ENCODE results near the gene NT5C2.

Gene NT5C2

GRCh38 chr10:103103989-103104388, 89.1 kb downstream of the NT5C2 start:
- Histone ChIP-seq H3K4me2 (ENCODE audit: insufficient read depth, low read length, poor library complexity, severe bottlenecking) (no peak overlapping the region), H3K14ac (ENCODE audit: low read length) (no peak overlapping the region), H3K4me1 (ENCODE audit: control insufficient read depth in 2 of 2, insufficient read depth in 1 of 2, low read depth in 1 of 2, low read length in 2 of 2) (peaks cover 0 to 2% of the 10 kb centered on the region in 2 donors), H2BK12ac (ENCODE audit: low read length) (no peak overlapping the region), H3K27ac (replicated peaks; ENCODE audit: low read length) (no peak overlapping the region), H3K27me3 (ENCODE audit: control insufficient read depth in 3 of 3, insufficient read depth in 3 of 3, low read depth in 1 of 3, low read length in 3 of 3) (peaks cover 0 to 2% (median 0%) of the 10 kb centered on the region in 3 experiments), H3K9me3 (replicated peaks in 1 of 2; ENCODE audit: control insufficient read depth in 2 of 2, insufficient read depth in 1 of 2, low read depth in 1 of 2, low read length in 2 of 2) (no peaks in the 10 kb centered on the region), H2BK120ac (ENCODE audit: low read depth, low read length) (no peak overlapping the region), H3K36me3 (replicated peaks in 1 of 2; ENCODE audit: control insufficient read depth in 2 of 2, insufficient read depth in 2 of 2, low read length in 2 of 2) (peaks cover 9 to 71% of the 10 kb centered on the region in 2 donors), H3K23ac (ENCODE audit: low read depth, low read length, poor library complexity) (no peak overlapping the region), H2AK5ac (ENCODE audit: low read depth, low read length) (no peak overlapping the region), H4K91ac (ENCODE audit: low read depth, low read length, poor library complexity) (no peak overlapping the region), H2AFZ (ENCODE audit: low read length) (no peak overlapping the region), H3K4me3 (ENCODE audit: low read length in 2 of 2) (no peak overlapping the region), H4K8ac (ENCODE audit: low read depth, low read length) (no peak overlapping the region), H2BK15ac (ENCODE audit: low read length) (no peak overlapping the region), H3K9ac (ENCODE audit: low read depth, low read length, poor library complexity) (no peak overlapping the region), H3K79me1 (ENCODE audit: low read depth, low read length) (no peaks in the 10 kb centered on the region), H2BK5ac (ENCODE audit: low read length) (no peak overlapping the region), H3K4ac (ENCODE audit: low read length) (no peak overlapping the region), H3K18ac (ENCODE audit: low read length) (no peak overlapping the region)
- DNase-seq (ENCODE audit: low spot score), result no peak
- WGBS, 2 donors (ENCODE audit: extremely low coverage in 2 of 2, insufficient read length in 2 of 2, insufficient replicate concordance in 1 of 2), result no CpG with 5 or more reads among the region's 2 CpGs

GRCh38 chr10:103102195-103102594, 90.9 kb downstream of the NT5C2 start:
- no peaks in the 10 kb centered on the region for H3K9me3 ChIP-seq (replicated peaks in 1 of 2; ENCODE audit: control insufficient read depth in 2 of 2, insufficient read depth in 1 of 2, low read depth in 1 of 2, low read length in 2 of 2)
- no peak overlapping the region for H3K23ac ChIP-seq (ENCODE audit: low read depth, low read length, poor library complexity)
- H3K27ac ChIP-seq (replicated peaks; ENCODE audit: low read length), result no peak overlapping the region
- H3K4ac ChIP-seq (ENCODE audit: low read length), result no peak overlapping the region
- no peak overlapping the region for H3K18ac ChIP-seq (ENCODE audit: low read length)
- no peak overlapping the region for H3K4me3 ChIP-seq (ENCODE audit: low read length in 2 of 2)
- no peak overlapping the region for H2BK15ac ChIP-seq (ENCODE audit: low read length)
- H3K9ac ChIP-seq (ENCODE audit: low read depth, low read length, poor library complexity), result no peak overlapping the region
- H3K4me2 ChIP-seq (ENCODE audit: insufficient read depth, low read length, poor library complexity, severe bottlenecking), result no peak overlapping the region
- H2BK12ac ChIP-seq (ENCODE audit: low read length), result no peak overlapping the region
- H3K79me1 ChIP-seq (ENCODE audit: low read depth, low read length), result no peaks in the 10 kb centered on the region
- peaks cover 0 to 2% of the 10 kb centered on the region in 2 donors for H3K4me1 ChIP-seq (ENCODE audit: control insufficient read depth in 2 of 2, insufficient read depth in 1 of 2, low read depth in 1 of 2, low read length in 2 of 2)
- H3K14ac ChIP-seq (ENCODE audit: low read length), result no peak overlapping the region
- no peak for DNase-seq (ENCODE audit: low spot score)
- H3K36me3 ChIP-seq (replicated peaks in 1 of 2; ENCODE audit: control insufficient read depth in 2 of 2, insufficient read depth in 2 of 2, low read length in 2 of 2), result peaks cover 13 to 89% of the 10 kb centered on the region in 2 donors
- peaks cover 0 to 2% (median 0%) of the 10 kb centered on the region in 3 experiments for H3K27me3 ChIP-seq (ENCODE audit: control insufficient read depth in 3 of 3, insufficient read depth in 3 of 3, low read depth in 1 of 3, low read length in 3 of 3)
- no peak overlapping the region for H2AFZ ChIP-seq (ENCODE audit: low read length)
- no peak overlapping the region for H4K91ac ChIP-seq (ENCODE audit: low read depth, low read length, poor library complexity)
- H4K8ac ChIP-seq (ENCODE audit: low read depth, low read length), result no peak overlapping the region
- WGBS, 2 donors (ENCODE audit: extremely low coverage in 2 of 2, insufficient read length in 2 of 2, insufficient replicate concordance in 1 of 2), result no CpG with 5 or more reads among the region's 3 CpGs
- no peak overlapping the region for H2BK5ac ChIP-seq (ENCODE audit: low read length)
- H2AK5ac ChIP-seq (ENCODE audit: low read depth, low read length), result no peak overlapping the region
- H2BK120ac ChIP-seq (ENCODE audit: low read depth, low read length), result no peak overlapping the region

- Histone ChIP-seq H3K9ac (ENCODE audit: low read depth, low read length, poor library complexity) (no peak overlapping the region), H3K4me1 (ENCODE audit: control insufficient read depth in 2 of 2, insufficient read depth in 1 of 2, low read depth in 1 of 2, low read length in 2 of 2) (peaks cover 0 to 2% of the 10 kb centered on the region in 2 donors), H3K4ac (ENCODE audit: low read length) (no peak overlapping the region), H4K8ac (ENCODE audit: low read depth, low read length) (no peak overlapping the region), H3K4me2 (ENCODE audit: insufficient read depth, low read length, poor library complexity, severe bottlenecking) (no peak overlapping the region), H4K91ac (ENCODE audit: low read depth, low read length, poor library complexity) (no peak overlapping the region), H2AK5ac (ENCODE audit: low read depth, low read length) (no peak overlapping the region), H3K23ac (ENCODE audit: low read depth, low read length, poor library complexity) (no peak overlapping the region), H3K36me3 (replicated peaks in 1 of 2; ENCODE audit: control insufficient read depth in 2 of 2, insufficient read depth in 2 of 2, low read length in 2 of 2) (peaks cover 13 to 96% of the 10 kb centered on the region in 2 donors), H3K14ac (ENCODE audit: low read length) (no peak overlapping the region), H3K9me3 (replicated peaks in 1 of 2; ENCODE audit: control insufficient read depth in 2 of 2, insufficient read depth in 1 of 2, low read depth in 1 of 2, low read length in 2 of 2) (no peaks in the 10 kb centered on the region), H2BK5ac (ENCODE audit: low read length) (no peak overlapping the region), H3K27me3 (ENCODE audit: control insufficient read depth in 3 of 3, insufficient read depth in 3 of 3, low read depth in 1 of 3, low read length in 3 of 3) (peaks cover 0 to 2% (median 0%) of the 10 kb centered on the region in 3 experiments), H2BK15ac (ENCODE audit: low read length) (no peak overlapping the region), H2BK12ac (ENCODE audit: low read length) (no peak overlapping the region), H2AFZ (ENCODE audit: low read length) (no peak overlapping the region), H3K79me1 (ENCODE audit: low read depth, low read length) (no peaks in the 10 kb centered on the region), H3K27ac (replicated peaks; ENCODE audit: low read length) (no peak overlapping the region), H3K4me3 (ENCODE audit: low read length in 2 of 2) (no peak overlapping the region), H3K18ac (ENCODE audit: low read length) (no peak overlapping the region), H2BK120ac (ENCODE audit: low read depth, low read length) (no peak overlapping the region)
- no peak for DNase-seq (ENCODE audit: low spot score)
- WGBS, 2 donors (ENCODE audit: extremely low coverage in 2 of 2, insufficient read length in 2 of 2, insufficient replicate concordance in 1 of 2), result no CpG with 5 or more reads among the region's 2 CpGs
Observed at GRCh38 chr10:103100620-103101019, 92.5 kb downstream of the NT5C2 start.

- H3K4me3 ChIP-seq (ENCODE audit: low read length in 2 of 2), result no peak overlapping the region
- H2BK120ac ChIP-seq (ENCODE audit: low read depth, low read length), result no peak overlapping the region
- no peak overlapping the region for H2AFZ ChIP-seq (ENCODE audit: low read length)
- H3K36me3 ChIP-seq (replicated peaks in 1 of 2; ENCODE audit: control insufficient read depth in 2 of 2, insufficient read depth in 2 of 2, low read length in 2 of 2), result peaks cover 15 to 94% of the 10 kb centered on the region in 2 donors
- H3K9ac ChIP-seq (ENCODE audit: low read depth, low read length, poor library complexity), result no peak overlapping the region
- H2AK5ac ChIP-seq (ENCODE audit: low read depth, low read length), result no peak overlapping the region
- H2BK15ac ChIP-seq (ENCODE audit: low read length), result no peak overlapping the region
- H4K8ac ChIP-seq (ENCODE audit: low read depth, low read length), result no peak overlapping the region
- H3K4me1 ChIP-seq (ENCODE audit: control insufficient read depth in 2 of 2, insufficient read depth in 1 of 2, low read depth in 1 of 2, low read length in 2 of 2), result peaks cover 0 to 2% of the 10 kb centered on the region in 2 donors
- no peak overlapping the region for H3K27ac ChIP-seq (replicated peaks; ENCODE audit: low read length)
- no peak overlapping the region for H4K91ac ChIP-seq (ENCODE audit: low read depth, low read length, poor library complexity)
- H3K4me2 ChIP-seq (ENCODE audit: insufficient read depth, low read length, poor library complexity, severe bottlenecking), result no peak overlapping the region
- H3K9me3 ChIP-seq (replicated peaks in 1 of 2; ENCODE audit: control insufficient read depth in 2 of 2, insufficient read depth in 1 of 2, low read depth in 1 of 2, low read length in 2 of 2), result no peaks in the 10 kb centered on the region
- no peak overlapping the region for H3K23ac ChIP-seq (ENCODE audit: low read depth, low read length, poor library complexity)
- no peaks in the 10 kb centered on the region for H3K79me1 ChIP-seq (ENCODE audit: low read depth, low read length)
- DNase-seq (ENCODE audit: low spot score), result no peak
- no peak overlapping the region for H2BK12ac ChIP-seq (ENCODE audit: low read length)
- peaks cover 0 to 2% (median 0%) of the 10 kb centered on the region in 3 experiments for H3K27me3 ChIP-seq (ENCODE audit: control insufficient read depth in 3 of 3, insufficient read depth in 3 of 3, low read depth in 1 of 3, low read length in 3 of 3)
- H2BK5ac ChIP-seq (ENCODE audit: low read length), result no peak overlapping the region
- no peak overlapping the region for H3K4ac ChIP-seq (ENCODE audit: low read length)
- H3K14ac ChIP-seq (ENCODE audit: low read length), result no peak overlapping the region
- H3K18ac ChIP-seq (ENCODE audit: low read length), result no peak overlapping the region
Observed at GRCh38 chr10:103098240-103098639, 94.8 kb downstream of the NT5C2 start.

Data from neuronal stem cell (in vitro differentiated cells).